Stimulated activated CD8-positive, alpha-beta memory T cell treated with anti-CD3 and anti-CD28 coated beads, Interleukin-12 subunit alpha, Interleukin-12 subunit beta, amount 100 ng/mL, for 4 hours (primary cell): ENCODE results near the gene SHROOM2.
A peak's percentile ranks its signal among the peaks of the same experiment; 100 is the strongest.

Experiments used
- DNase-seq: peaks from one replicate; pipeline ENCODE4 v3.0.0-alpha.2; 2020; ENCODE audit warnings: low read depth

The SHROOM2 gene

GRCh38 chrX:9864011-9864410 is 77.8 kb downstream of the SHROOM2 start:
- no peak for DNase-seq

GRCh38 chrX:9865804-9866472 is 79.7 kb downstream of the SHROOM2 start:
- no peak for DNase-seq

- DNase-seq: no peak
These were observed 80.4 kb downstream of the SHROOM2 start for GRCh38 chrX:9866633-9867032.

GRCh38 chrX:9867226-9867625 is 81.0 kb downstream of the SHROOM2 start:
- no peak for DNase-seq

- DNase-seq: no peak
These were observed 81.5 kb downstream of the SHROOM2 start for GRCh38 chrX:9867753-9868152.

GRCh38 chrX:9871701-9872268 is 85.6 kb downstream of the SHROOM2 start:
- no peak for DNase-seq

GRCh38 chrX:9873360-9873759 is 87.1 kb downstream of the SHROOM2 start:
- DNase-seq: no peak

GRCh38 chrX:9873952-9874351 is 87.7 kb downstream of the SHROOM2 start:
- DNase-seq: no peak

GRCh38 chrX:9874483-9874882 is 88.3 kb downstream of the SHROOM2 start:
- no peak for DNase-seq

- DNase-seq: no peak
These were observed 89.6 kb downstream of the SHROOM2 start for GRCh38 chrX:9875801-9876200.

GRCh38 chrX:9876201-9876600 is 90.0 kb downstream of the SHROOM2 start:
- DNase-seq: no peak

GRCh38 chrX:9878146-9878820 is 92.1 kb downstream of the SHROOM2 start:
- no peak for DNase-seq

- DNase-seq: no peak
These were observed 94.0 kb downstream of the SHROOM2 start for GRCh38 chrX:9880237-9880636.

- DNase-seq: no peak
These were observed 94.6 kb downstream of the SHROOM2 start for GRCh38 chrX:9880870-9881269.

- no peak for DNase-seq
These were observed 96.6 kb downstream of the SHROOM2 start for GRCh38 chrX:9882669-9883446.

GRCh38 chrX:9884031-9884779 is 98.0 kb downstream of the SHROOM2 start:
- no peak for DNase-seq

GRCh38 chrX:9885150-9885549 is 98.9 kb downstream of the SHROOM2 start:
- DNase-seq: peak; percentile 10

- no peak for DNase-seq
These were observed 101.5 kb downstream of the SHROOM2 start for GRCh38 chrX:9887659-9888297.

GRCh38 chrX:9888953-9889470 is 102.8 kb downstream of the SHROOM2 start:
- DNase-seq: no peak

- no peak for DNase-seq
These were observed 104.5 kb downstream of the SHROOM2 start for GRCh38 chrX:9890681-9891091.

- DNase-seq: no peak
These were observed 109.1 kb downstream of the SHROOM2 start for GRCh38 chrX:9895225-9895912.
